Stomach smooth muscle (tissue), 2 donors: ENCODE results near the gene SKIDA1.

ENCODE experiments used
- H3K27ac ChIP-seq: one replicate; pipeline ENCODE4 v1.7.0; 2013; ENCODE audit warnings: mild to moderate bottlenecking, low read length, inconsistent platforms
- H3K27me3 ChIP-seq, 2 donors: one replicate each; pipeline ENCODE4 v1.7.0; 2013; ENCODE audit warnings: low read length in 2 of 2; ENCODE audit not compliant: insufficient read depth in 2 of 2, control insufficient read depth in 1 of 2
- H3K36me3 ChIP-seq, 2 donors: one replicate each; pipeline ENCODE4 v1.7.0; 2013; ENCODE audit warnings: low read length in 2 of 2; ENCODE audit not compliant: control insufficient read depth in 2 of 2, insufficient read depth in 2 of 2
- H3K4me1 ChIP-seq: one replicate; pipeline ENCODE4 v1.7.0; 2013; ENCODE audit warnings: low read length; ENCODE audit not compliant: control insufficient read depth, insufficient read depth
- H3K4me3 ChIP-seq, 2 donors: one replicate each; pipeline ENCODE4 v1.7.0; 2013; ENCODE audit warnings: low read length in 2 of 2
- H3K9ac ChIP-seq, 2 donors: one replicate each; pipeline ENCODE4 v1.7.0; 2013; ENCODE audit warnings: low read length in 2 of 2, mild to moderate bottlenecking in 1 of 2
- H3K9me3 ChIP-seq, 2 donors: one replicate each; pipeline ENCODE4 v1.7.0; 2013; ENCODE audit warnings: low read length in 2 of 2; ENCODE audit not compliant: control insufficient read depth in 2 of 2
- donor health status: healthy.
- donor health status: Pancreatic carcinoma.

SKIDA1 gene

GRCh38 chr10:21490028-21490710 lies 35.3 kb downstream of the SKIDA1 start:
- no peak overlapping the region for H3K9ac ChIP-seq
- H3K27ac ChIP-seq: no peak overlapping the region
- H3K4me1 ChIP-seq: peaks cover 4% of the 10 kb centered on the region
- no peaks in the 10 kb centered on the region for H3K36me3 ChIP-seq
- peaks cover 0 to 3% of the 10 kb centered on the region in 2 donors for H3K27me3 ChIP-seq
- no peaks in the 10 kb centered on the region for H3K9me3 ChIP-seq
- H3K4me3 ChIP-seq: no peak overlapping the region

GRCh38 chr10:21488957-21489446 lies 36.5 kb downstream of the SKIDA1 start:
- H3K36me3 ChIP-seq: no peaks in the 10 kb centered on the region
- peaks cover 0 to 3% of the 10 kb centered on the region in 2 donors for H3K27me3 ChIP-seq
- no peak overlapping the region for H3K9ac ChIP-seq
- no peak overlapping the region for H3K4me3 ChIP-seq
- no peaks in the 10 kb centered on the region for H3K4me1 ChIP-seq
- H3K27ac ChIP-seq: no peak overlapping the region
- no peaks in the 10 kb centered on the region for H3K9me3 ChIP-seq

DNA sequence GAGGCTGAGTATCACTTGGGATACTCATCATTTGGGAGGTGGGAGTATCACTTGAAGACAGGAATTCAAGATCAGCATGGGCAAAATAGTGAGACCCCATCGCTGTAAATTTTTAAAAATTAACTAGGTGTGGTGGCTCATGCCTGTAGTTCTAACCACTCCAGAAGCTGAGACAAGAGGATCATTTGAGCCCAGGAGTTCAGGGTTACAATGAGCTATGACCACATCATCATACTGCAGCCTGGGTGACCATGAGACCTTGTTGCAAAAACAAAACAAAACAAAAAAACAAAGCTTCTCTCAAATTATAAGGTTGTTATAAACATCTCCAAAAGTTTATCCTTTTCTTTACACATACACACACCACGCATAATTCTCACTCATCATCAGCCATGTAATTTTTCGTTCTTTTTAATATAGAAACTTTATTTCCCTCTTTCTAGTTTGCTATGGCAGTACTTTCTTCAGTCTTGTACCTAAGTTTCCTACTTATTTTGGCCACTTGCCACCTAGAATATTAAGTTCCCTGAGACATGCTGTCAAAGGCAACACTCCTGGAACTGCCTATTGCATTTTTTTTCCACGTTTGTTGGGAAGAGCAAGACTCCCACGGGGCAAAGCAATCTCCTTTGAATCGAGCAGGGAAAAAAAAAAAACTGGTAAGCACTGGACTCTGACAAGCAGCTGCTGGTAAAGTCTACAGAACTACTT lies 37.1 kb downstream of the SKIDA1 start:
- Histone ChIP-seq H3K9me3 (no peaks in the 10 kb centered on the region), H3K36me3 (no peaks in the 10 kb centered on the region), H3K27ac (no peak overlapping the region), H3K4me3 (no peak overlapping the region), H3K9ac (no peak overlapping the region), H3K4me1 (no peaks in the 10 kb centered on the region), H3K27me3 (no peaks in the 10 kb centered on the region)

DNA sequence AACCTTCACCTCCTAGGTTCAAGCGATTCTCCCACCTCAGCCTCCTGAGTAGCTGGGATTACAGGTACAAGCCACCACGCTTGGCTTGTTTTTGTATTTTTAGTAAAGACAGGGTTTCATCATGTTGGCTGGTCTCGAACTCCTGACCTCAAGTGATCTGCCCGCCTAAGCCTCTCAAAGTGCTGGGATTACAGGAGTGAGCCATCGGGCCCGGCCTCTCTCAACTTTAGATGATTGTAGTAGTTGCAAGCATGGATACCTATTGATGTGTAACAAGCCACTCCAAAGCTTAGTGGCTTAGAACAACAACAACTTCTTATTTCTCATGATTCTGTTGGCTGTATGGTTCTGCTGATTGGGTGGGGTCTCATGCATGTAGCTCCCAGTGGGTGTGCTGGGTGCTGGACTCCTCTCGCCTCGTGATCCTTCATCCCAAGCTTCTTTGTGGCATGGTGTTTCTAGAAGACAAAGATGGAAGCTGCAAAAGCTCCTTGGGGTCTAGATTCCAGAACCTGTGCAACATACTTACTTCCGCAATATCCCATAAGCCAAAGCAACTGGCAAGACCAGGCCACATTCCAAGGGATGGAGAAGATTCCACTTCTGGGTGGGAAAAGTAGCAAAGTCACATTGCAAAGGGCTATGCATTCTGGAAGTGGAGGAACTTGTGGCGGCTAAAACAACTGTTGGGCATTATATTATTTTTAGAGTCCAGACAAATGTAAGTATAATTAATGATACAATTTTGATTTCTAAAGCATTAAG lies 37.9 kb downstream of the SKIDA1 start:
- Histone ChIP-seq H3K27me3 (no peaks in the 10 kb centered on the region), H3K9ac (no peak overlapping the region), H3K4me1 (no peaks in the 10 kb centered on the region), H3K9me3 (no peaks in the 10 kb centered on the region), H3K27ac (no peak overlapping the region), H3K36me3 (no peaks in the 10 kb centered on the region), H3K4me3 (no peak overlapping the region)

GRCh38 chr10:21482821-21483220 lies 42.7 kb downstream of the SKIDA1 start:
- Histone ChIP-seq H3K9ac (no peak overlapping the region), H3K27ac (no peak overlapping the region), H3K27me3 (no peaks in the 10 kb centered on the region), H3K4me3 (no peak overlapping the region), H3K36me3 (no peaks in the 10 kb centered on the region), H3K4me1 (no peaks in the 10 kb centered on the region), H3K9me3 (no peaks in the 10 kb centered on the region)

DNA sequence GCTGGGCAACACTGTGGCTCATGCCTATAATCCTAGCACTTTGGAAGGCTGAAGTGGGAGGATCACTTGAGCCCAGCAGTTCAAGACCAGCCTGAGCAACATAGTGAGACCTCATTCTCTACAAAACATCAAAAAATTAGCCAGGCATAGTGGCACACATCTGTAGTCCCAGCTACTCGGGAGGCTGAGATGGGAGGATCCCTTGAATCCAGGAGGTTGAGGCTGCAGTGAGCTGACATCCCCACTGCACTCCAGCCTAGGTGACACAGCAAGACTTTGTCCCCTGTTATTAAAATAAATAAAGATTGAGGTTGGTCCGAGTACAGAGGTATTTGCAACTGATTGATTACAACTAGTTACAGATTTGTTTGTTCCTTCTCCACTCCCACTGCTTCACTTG lies 44.1 kb downstream of the SKIDA1 start:
- H3K27me3 ChIP-seq: no peaks in the 10 kb centered on the region

GRCh38 chr10:21479570-21480315 lies 45.7 kb downstream of the SKIDA1 start:
- no peaks in the 10 kb centered on the region for H3K36me3 ChIP-seq
- H3K4me3 ChIP-seq: no peak overlapping the region
- H3K27me3 ChIP-seq: no peaks in the 10 kb centered on the region
- no peaks in the 10 kb centered on the region for H3K9me3 ChIP-seq
- no peaks in the 10 kb centered on the region for H3K4me1 ChIP-seq
- no peak overlapping the region for H3K9ac ChIP-seq
- no peak overlapping the region for H3K27ac ChIP-seq

More for the DNA sequence above, 44.1 kb downstream of the SKIDA1 start:
- Histone ChIP-seq H3K4me3 (no peak overlapping the region), H3K27ac (no peak overlapping the region), H3K36me3 (no peaks in the 10 kb centered on the region), H3K9ac (no peak overlapping the region), H3K9me3 (no peaks in the 10 kb centered on the region), H3K4me1 (no peaks in the 10 kb centered on the region)

GRCh38 chr10:21475393-21475792 lies 50.1 kb downstream of the SKIDA1 start:
- Histone ChIP-seq H3K27me3 (no peaks in the 10 kb centered on the region), H3K4me1 (no peaks in the 10 kb centered on the region), H3K27ac (no peak overlapping the region), H3K36me3 (no peaks in the 10 kb centered on the region), H3K4me3 (no peak overlapping the region), H3K9me3 (no peaks in the 10 kb centered on the region), H3K9ac (no peak overlapping the region)

DNA sequence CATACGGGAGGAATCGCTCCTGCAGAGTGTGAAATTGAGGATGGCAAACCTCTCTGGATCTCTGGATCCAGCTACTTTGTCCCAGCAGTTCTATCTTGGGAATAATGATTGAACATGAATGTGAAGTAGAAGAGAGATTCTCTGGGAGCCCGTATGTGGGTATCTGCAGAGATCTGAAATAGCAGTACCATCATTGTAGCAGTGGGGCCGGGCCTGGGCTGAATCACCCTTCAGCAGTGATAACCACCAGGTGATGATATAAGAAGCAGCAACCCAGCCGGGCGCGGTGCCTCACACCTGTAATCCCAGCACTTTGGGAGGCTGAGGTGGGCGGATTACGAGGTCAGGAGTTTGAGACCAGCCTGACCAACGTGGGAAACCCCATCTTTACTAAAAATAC lies 51.9 kb downstream of the SKIDA1 start:
- Histone ChIP-seq H3K9me3 (no peaks in the 10 kb centered on the region), H3K4me3 (no peak overlapping the region), H3K4me1 (no peaks in the 10 kb centered on the region), H3K9ac (no peak overlapping the region), H3K36me3 (no peaks in the 10 kb centered on the region), H3K27me3 (no peaks in the 10 kb centered on the region), H3K27ac (no peak overlapping the region)

GRCh38 chr10:21473135-21473534 lies 52.3 kb downstream of the SKIDA1 start:
- Histone ChIP-seq H3K4me3 (no peak overlapping the region), H3K9ac (no peak overlapping the region), H3K36me3 (no peaks in the 10 kb centered on the region), H3K9me3 (no peaks in the 10 kb centered on the region), H3K27me3 (no peaks in the 10 kb centered on the region), H3K4me1 (no peaks in the 10 kb centered on the region), H3K27ac (no peak overlapping the region)
